DOHH2 (cell line): ENCODE results near the gene NCKIPSD.
A peak's percentile ranks its signal among the peaks of the same experiment; 100 is the strongest.

Source experiments
- H3F3A ChIP-seq: fragments of 200-600 bp; sonication (generic), shearing (Covaris generic); 2 replicates; pipeline ENCODE4 v1.6.0; 2016; ENCODE audit warnings: antibody characterized with exemption, mild to moderate bottlenecking; ENCODE audit not compliant: control insufficient read depth, insufficient read depth
- H3K27ac ChIP-seq: fragments of 200-600 bp; sonication (generic); 2 replicates; pipeline ENCODE4 v1.5.1; 2014; ENCODE audit warnings: low read depth, mild to moderate bottlenecking, low read length, moderate library complexity
- H3K27me3 ChIP-seq: fragments of 200-600 bp; sonication (generic); 2 replicates; pipeline ENCODE4 v1.6.1; 2014; ENCODE audit warnings: mild to moderate bottlenecking, low read length, mixed read lengths; ENCODE audit not compliant: control insufficient read depth
- H3K36me3 ChIP-seq: fragments of 200-600 bp; sonication (generic); 2 replicates; pipeline ENCODE4 v1.6.1; 2014; ENCODE audit warnings: mild to moderate bottlenecking, low read length, moderate library complexity, mixed read lengths; ENCODE audit not compliant: control insufficient read depth
- H3K4me1 ChIP-seq: fragments of 200-600 bp; sonication (generic); 2 replicates; pipeline ENCODE4 v1.6.1; 2014; ENCODE audit warnings: mild to moderate bottlenecking, low read length, mixed read lengths; ENCODE audit not compliant: control insufficient read depth
- H3K4me2 ChIP-seq: fragments of 200-600 bp; sonication (generic); 2 replicates; pipeline ENCODE4 v1.6.0; 2014; ENCODE audit warnings: mild to moderate bottlenecking, low read length, moderate library complexity
- H3K4me3 ChIP-seq: fragments of 200-600 bp; sonication (generic); 2 replicates; pipeline ENCODE4 v1.5.1; 2014; ENCODE audit warnings: mild to moderate bottlenecking, low read length, mixed read lengths
- H3K79me2 ChIP-seq: fragments of 200-600 bp; sonication (generic); 2 replicates; pipeline ENCODE4 v1.6.1; 2014; ENCODE audit warnings: mild to moderate bottlenecking, low read length, mixed read lengths; ENCODE audit not compliant: control insufficient read depth
- H3K9me2 ChIP-seq: fragments of 200-600 bp; sonication (generic); replicated peaks from 2 replicates; pipeline ENCODE4 v1.6.1; 2014; ENCODE audit warnings: mild to moderate bottlenecking, low read length, mixed read lengths; ENCODE audit not compliant: control insufficient read depth
- H3K9me3 ChIP-seq: fragments of 200-600 bp; sonication (generic); 2 replicates; pipeline ENCODE4 v1.6.1; 2014; ENCODE audit warnings: antibody characterized with exemption, low read length, mixed read lengths; ENCODE audit not compliant: control insufficient read depth, insufficient read depth
- H4K20me1 ChIP-seq: fragments of 200-600 bp; sonication (generic); 2 replicates; pipeline ENCODE4 v1.6.0; 2014; ENCODE audit warnings: low read depth, mild to moderate bottlenecking, antibody characterized with exemption, low read length, moderate library complexity; ENCODE audit not compliant: control insufficient read depth, insufficient read depth
- CTCF ChIP-seq: fragments of 200-600 bp; sonication (generic); IDR thresholded peaks from one replicate; pipeline ENCODE4 v1.5.1; 2014; ENCODE audit warnings: antibody characterized with exemption, mild to moderate bottlenecking, low read depth, low read length; ENCODE audit not compliant: poor library complexity, severe bottlenecking
- EZH2phosphoT487 ChIP-seq: fragments of 200-600 bp; sonication (generic); IDR thresholded peaks from 2 replicates; pipeline ENCODE4 v1.6.1; 2017; ENCODE audit warnings: borderline replicate concordance, mild to moderate bottlenecking, antibody characterized with exemption, low read length, moderate library complexity, mixed read lengths

NCKIPSD gene

GRCh38 chr3:48662753-48663488, 22.8 kb downstream of the NCKIPSD start, which contains the start of gene CELSR3:
Gene CELSR3, minus strand, starts transcription at chr3:48662886. Its CDS starts 252 bp downstream, at chr3:48662634.
- Histone ChIP-seq H3K27me3 (no peaks in the 10 kb centered on the region), H3F3A (no peaks in the 10 kb centered on the region), H4K20me1 (0 out of 2 replicates have a peak, but pooled peaks cover 3% of the 10 kb centered on the region), H3K4me2 (peak within 1 kb of the TSS; percentile 63), H3K79me2 (no peaks in the 10 kb centered on the region), H3K36me3 (no peaks in the 10 kb centered on the region), H3K4me3 (peak within 1 kb of the TSS; percentile 64), H3K27ac (no peak within 1 kb of the TSS), H3K9me3 (no peaks in the 10 kb centered on the region), H3K9me2 (no peaks in the 10 kb centered on the region), H3K4me1 (peaks cover 10% of the 10 kb centered on the region; the same call in 1 of the 2 replicates)
- no peak for TF ChIP-seq EZH2phosphoT487
- TF ChIP-seq CTCF = no peak

- H3K27me3 ChIP-seq = no peaks in the 10 kb centered on the region
- no peak overlapping the region for H3K27ac ChIP-seq
- no peaks in the 10 kb centered on the region for H3K36me3 ChIP-seq
- H3K4me2 ChIP-seq = peak overlapping the region; percentile 63; the same call in 1 of the 2 replicates
- H3K79me2 ChIP-seq = no peaks in the 10 kb centered on the region
- no peaks in the 10 kb centered on the region for H3F3A ChIP-seq
- H3K9me3 ChIP-seq = no peaks in the 10 kb centered on the region
- TF ChIP-seq CTCF = no peak
- H3K4me1 ChIP-seq = peaks cover 10% of the 10 kb centered on the region; the same call in 1 of the 2 replicates
- no peak overlapping the region; the same call in 1 of the 2 replicates for H3K4me3 ChIP-seq
- H4K20me1 ChIP-seq = 0 out of 2 replicates have a peak, but pooled peaks cover 3% of the 10 kb centered on the region
- no peaks in the 10 kb centered on the region for H3K9me2 ChIP-seq
Observed at GRCh38 chr3:48662145-48662752, 23.5 kb downstream of the NCKIPSD start.

GRCh38 chr3:48661501-48662144, 24.1 kb downstream of the NCKIPSD start:
- Histone ChIP-seq H3K36me3 (no peaks in the 10 kb centered on the region), H3K79me2 (no peaks in the 10 kb centered on the region), H3F3A (no peaks in the 10 kb centered on the region), H4K20me1 (0 out of 2 replicates have a peak, but pooled peaks cover 3% of the 10 kb centered on the region), H3K9me2 (no peaks in the 10 kb centered on the region), H3K9me3 (no peaks in the 10 kb centered on the region), H3K4me1 (peaks cover 11% of the 10 kb centered on the region), H3K27me3 (no peaks in the 10 kb centered on the region), H3K27ac (no peak overlapping the region), H3K4me3 (peak overlapping the region; percentile 64), H3K4me2 (peak overlapping the region; percentile 63)
- TF ChIP-seq CTCF = no peak
- no peak for TF ChIP-seq EZH2phosphoT487
